ENCODE results near the gene DOCK9. TPM values are rescaled to one million over a fixed set of nuclear protein-coding genes. Genes with fewer than 3 reads are reported as not detected.

The DOCK9 gene
- total and polyA plus RNA-seq, 2 donors (not counting 3 experiments of a cell fraction or from before 2014, with no cell fraction given): 147 to 323 TPM

GRCh38 chr13:99018418-99019180, 40.7 kb upstream of the DOCK9 start:
- Histone ChIP-seq H3K4me1 (ENCODE audit: control insufficient read depth, extremely low read depth, insufficient read depth, low read length) (no peaks in the 10 kb centered on the region), H3K27ac (ENCODE audit: insufficient read depth, low read depth, low read length) (no peak overlapping the region), H3K9me3 (replicated peaks; ENCODE audit: control insufficient read depth, insufficient read depth, low read length) (no peaks in the 10 kb centered on the region), H3K9me1 (replicated peaks; ENCODE audit: control insufficient read depth, extremely low read depth, insufficient read depth, low read length) (no peaks in the 10 kb centered on the region), H3K27me3 (ENCODE audit: control insufficient read depth in 2 of 2, insufficient read depth in 2 of 2, low read length in 2 of 2) (no peaks in the 10 kb centered on the region), H3K4me3 (replicated peaks in 1 of 3; ENCODE audit: insufficient read depth in 1 of 3, low read depth in 1 of 3, low read length in 3 of 3) (no peak overlapping the region), H3K4me2 (ENCODE audit: insufficient read depth, low read length) (no peak overlapping the region), H3K9ac (replicated peaks; ENCODE audit: extremely low read depth, insufficient read depth, low read length) (no peak overlapping the region), H4K20me1 (replicated peaks; ENCODE audit: control insufficient read depth, extremely low read depth, insufficient read depth, low read length) (no peaks in the 10 kb centered on the region), H3K79me2 (ENCODE audit: control insufficient read depth, insufficient read depth, low read length) (peaks cover 2% of the 10 kb centered on the region), H3K36me3 (ENCODE audit: control insufficient read depth in 2 of 2, extremely low read depth in 1 of 2, insufficient read depth in 2 of 2, low read length in 2 of 2) (no peaks in the 10 kb centered on the region), H2AFZ (ENCODE audit: low read depth, low read length) (no peak overlapping the region)
- dilution Hi-C loops (cut with MboI; ENCODE audit: extremely low pct_ligation_motif_present, low sequenced_read_pairs) (no loop called here), intact Hi-C loops (cut with micrococcal nuclease) (no loop called here)
- CTCF ChIA-PET: interaction anchor here (1.3 to 1.5 kb wide), 3 partner anchors 10 to 23 kb away, joined by 3 to 4 read pairs (median 4); no protein-coding TSS in a partner anchor
- POLR2A ChIA-PET: no interaction called here
- no peak for FAIRE-seq
- no TSS peak for BruUV-seq (replicated peaks)
- DNase-seq (ENCODE audit: low read depth, low spot score): no peak
- TF ChIP-seq MYC (IDR thresholded peaks at IDR 0.05; ENCODE audit: low read depth, low read length): no peak
- no peak for TF ChIP-seq FOS (IDR thresholded peaks at IDR 0.05; ENCODE audit: borderline replicate concordance, insufficient read depth, low read length)
- TF ChIP-seq POLR2A (IDR thresholded peaks at IDR 0.05; ENCODE audit: low read depth, low read length): no peak
- no peak for TF ChIP-seq MAX (IDR thresholded peaks at IDR 0.05; ENCODE audit: insufficient read depth, insufficient read length)
- TF ChIP-seq CTCF (IDR thresholded peaks at IDR 0.05; ENCODE audit: extremely low read depth in 1 of 2, insufficient read depth in 1 of 2, low read depth in 1 of 2, low read length in 2 of 2): no peak
- TF ChIP-seq EZH2 (IDR thresholded peaks at IDR 0.05; ENCODE audit: borderline replicate concordance, low read depth, low read length, severe bottlenecking): no peak

All from endothelial cell of umbilical vein (primary cell).